Suprapubic skin (tissue), 4 donors: ENCODE measurements around the gene LCN12.

ENCODE experiments used
- CTCF ChIP-seq, 2 donors: fragments of 200-600 bp in 1 of 2; fragments of 450-650 bp in 1 of 2; sonication (generic) in 1 of 2; IDR thresholded peaks; one replicate each; pipeline ENCODE4 v1.5.1; 2016 to 2019; ENCODE audit warnings: antibody characterized with exemption in 2 of 2, mild to moderate bottlenecking in 1 of 2, moderate library complexity in 1 of 2
- EP300 ChIP-seq: sonication (generic); formaldehyde crosslinking; IDR thresholded peaks from one replicate; pipeline ENCODE4 v1.6.1; 2017; ENCODE audit warnings: antibody characterized with exemption
- POLR2A ChIP-seq, 2 donors: fragments of 450-650 bp; IDR thresholded peaks; one replicate each; pipeline ENCODE4 v1.6.1; 2017; ENCODE audit warnings: antibody characterized with exemption in 2 of 2, mild to moderate bottlenecking in 2 of 2, moderate library complexity in 2 of 2
- POLR2AphosphoS5 ChIP-seq, 3 donors: sonication (generic); formaldehyde crosslinking; IDR thresholded peaks; one replicate each; pipeline ENCODE4 v1.6.1; 2017; ENCODE audit warnings: antibody characterized with exemption in 3 of 3

GRCh38 chr9:136962163-136962562 is 10.1 kb downstream of the LCN12 start:
- no peak for TF ChIP-seq CTCF (IDR thresholded peaks at IDR 0.05)
- TF ChIP-seq POLR2AphosphoS5 (IDR thresholded peaks at IDR 0.05), result no peak
- TF ChIP-seq EP300, result no peak
- TF ChIP-seq POLR2A (IDR thresholded peaks at IDR 0.05), result no peak
